ENCODE results near the gene UPF3A. TPM values are rescaled to one million over a fixed set of nuclear protein-coding genes. Genes with fewer than 3 reads are reported as not detected.
A peak's percentile ranks its signal among the peaks of the same experiment; 100 is the strongest.
"Not testable (repeated sequence)": the region's sequence is repeated elsewhere in the genome, so short reads cannot be mapped to it uniquely, and the experiment has no call there.

The UPF3A gene
- total and polyA plus RNA-seq, 2 of the 4 experiments (the other 2 are of a cell fraction): 11.7 to 51.6 TPM

DNA sequence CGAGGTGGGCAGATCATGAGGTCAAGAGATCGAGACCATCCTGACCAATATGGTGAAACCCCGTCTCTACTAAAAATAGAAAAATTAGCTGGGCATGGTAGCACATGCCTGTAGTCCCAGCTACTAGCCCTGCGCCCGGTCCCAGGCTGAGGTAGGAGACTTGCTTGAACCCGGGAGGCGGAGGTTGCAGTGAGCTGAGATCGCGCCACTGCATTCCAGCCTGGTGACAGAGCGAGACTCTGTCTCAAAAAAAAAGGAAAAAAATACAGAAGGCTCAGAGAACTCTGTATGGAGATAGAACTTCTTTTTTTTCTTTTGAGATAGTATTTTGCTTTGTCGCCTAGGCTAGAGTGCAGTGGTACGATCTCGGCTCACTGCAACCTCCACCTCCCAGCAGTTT, 17.1 kb upstream of the UPF3A start:
- H4K91ac ChIP-seq (ENCODE audit: insufficient read depth, low read depth, low read length); H2BK120ac ChIP-seq (ENCODE audit: low read depth, low read length); in situ Hi-C loops (cut with MboI; ENCODE audit: low sequenced_read_pairs); H3K27ac ChIP-seq (ENCODE audit: insufficient read depth, low read length); CTCF ChIA-PET; H2AK5ac ChIP-seq (ENCODE audit: low read depth, low read length); H2AFZ ChIP-seq (replicated peaks; ENCODE audit: low read length, poor library complexity); H2BK15ac ChIP-seq (ENCODE audit: low read depth, low read length); H4K8ac ChIP-seq (ENCODE audit: low read depth in 2 of 2, low read length in 2 of 2); H4K5ac ChIP-seq (ENCODE audit: low read depth, low read length); H3K9ac ChIP-seq (ENCODE audit: low read depth, low read length); H3K9me3 ChIP-seq (ENCODE audit: control insufficient read depth, insufficient read depth, low read length); H3K4me2 ChIP-seq (ENCODE audit: low read depth, low read length); DNase-seq; ATAC-seq (ENCODE audit: low read depth); BruUV-seq (replicated peaks); H4K20me1 ChIP-seq (ENCODE audit: insufficient read depth, low read length); H3K4me1 ChIP-seq (ENCODE audit: control insufficient read depth, insufficient read depth, low read length); H3K56ac ChIP-seq (ENCODE audit: extremely low read depth, insufficient read depth, low read length); POLR2A ChIA-PET (ENCODE audit: unreplicated experiment); H3K4ac ChIP-seq (ENCODE audit: low read depth, low read length); H3K14ac ChIP-seq (replicated peaks; ENCODE audit: low read depth, low read length); H3K27me3 ChIP-seq (ENCODE audit: control insufficient read depth, insufficient read depth, low read length); H3K4me3 ChIP-seq (ENCODE audit: insufficient read depth, low read depth, low read length); H2BK20ac ChIP-seq (ENCODE audit: low read depth, low read length); intact Hi-C loops (cut with micrococcal nuclease); H3K23ac ChIP-seq (ENCODE audit: low read depth, low read length); H3K18ac ChIP-seq (ENCODE audit: low read depth, low read length); dilution Hi-C loops (cut with HindIII; ENCODE audit: low sequenced_read_pairs, unreplicated experiment); H2AK9ac ChIP-seq (replicated peaks; ENCODE audit: low read depth, low read length, poor library complexity): not testable (repeated sequence)
- 97% methylated on average over 7 of the region's 13 CpGs; no CpG with 5 or more reads in 1 of the 2 experiments for WGBS, 2 experiments (ENCODE audit: extremely low coverage in 2 of 2, insufficient read length in 1 of 2)
- peaks cover 11% of the 10 kb centered on the region; the same call in 1 of the 2 replicates for H3K9me1 ChIP-seq (ENCODE audit: insufficient read depth, low read length)
- H3K79me1 ChIP-seq (ENCODE audit: low read depth in 1 of 2, low read length in 2 of 2): peaks cover 41 to 59% of the 10 kb centered on the region in 2 experiments
- H2BK5ac ChIP-seq (ENCODE audit: low read depth, low read length, poor library complexity, severe bottlenecking): peak overlapping the region; percentile 81
- peaks cover 57% of the 10 kb centered on the region for H3K36me3 ChIP-seq (ENCODE audit: control insufficient read depth, insufficient read depth, low read length)
